Measurements from ENCODE around the gene TECPR2.
A peak's percentile ranks its signal among the peaks of the same experiment; 100 is the strongest.

The TECPR2 gene

DNA sequence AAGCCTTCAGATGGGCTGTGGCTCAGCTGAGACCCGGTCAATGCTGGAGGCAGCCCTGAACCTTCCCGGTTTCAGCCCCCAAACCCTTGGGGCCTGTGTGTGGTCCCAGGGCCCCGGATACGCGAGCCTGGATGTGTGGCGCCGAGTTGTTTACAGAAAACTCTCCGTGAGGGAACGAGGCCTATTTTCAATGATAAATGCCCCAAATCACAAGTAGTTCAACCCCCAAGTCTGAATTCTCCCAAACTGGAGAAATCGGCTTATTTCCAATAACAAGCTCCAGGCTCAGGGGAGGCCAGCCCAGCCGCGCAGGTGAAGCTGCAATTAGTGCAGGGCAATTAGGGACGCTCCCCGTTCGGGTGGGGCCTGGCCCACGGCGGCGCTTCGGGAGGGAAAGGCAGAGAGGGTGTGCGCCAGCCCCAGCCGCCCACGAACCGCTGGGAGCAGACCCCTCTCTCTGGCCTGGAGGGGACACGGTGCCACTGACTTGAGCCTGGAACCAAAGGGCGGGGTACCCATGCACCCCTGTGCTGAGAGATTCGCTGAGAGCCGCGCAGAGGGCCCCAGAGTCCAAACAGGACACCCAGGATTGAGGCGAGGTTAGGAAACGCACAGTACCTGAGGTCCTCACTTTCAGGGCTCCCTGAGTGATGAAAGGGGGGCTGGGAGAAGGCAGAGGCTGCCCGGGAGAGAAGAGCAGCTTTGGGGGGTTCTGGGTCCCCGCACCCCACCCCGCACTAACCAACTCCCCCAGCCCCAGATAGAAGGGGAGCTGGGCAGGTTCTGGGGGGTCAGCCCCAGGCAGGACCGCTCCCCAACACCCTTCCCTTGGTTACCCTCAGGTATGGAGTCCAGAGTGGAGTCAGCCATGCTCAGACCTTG is 161.1 kb downstream of the TECPR2 start (continued):
- no peak for TF ChIP-seq ZNF8 (CRISPR knock-in tag; IDR thresholded peaks at IDR 0.05)
- TF ChIP-seq PPARA (CRISPR knock-in tag; IDR thresholded peaks at IDR 0.05; ENCODE audit: borderline replicate concordance): no peak
- no peak for TF ChIP-seq ESRRG (CRISPR knock-in tag; IDR thresholded peaks at IDR 0.05)
- TF ChIP-seq, protein P1, sequence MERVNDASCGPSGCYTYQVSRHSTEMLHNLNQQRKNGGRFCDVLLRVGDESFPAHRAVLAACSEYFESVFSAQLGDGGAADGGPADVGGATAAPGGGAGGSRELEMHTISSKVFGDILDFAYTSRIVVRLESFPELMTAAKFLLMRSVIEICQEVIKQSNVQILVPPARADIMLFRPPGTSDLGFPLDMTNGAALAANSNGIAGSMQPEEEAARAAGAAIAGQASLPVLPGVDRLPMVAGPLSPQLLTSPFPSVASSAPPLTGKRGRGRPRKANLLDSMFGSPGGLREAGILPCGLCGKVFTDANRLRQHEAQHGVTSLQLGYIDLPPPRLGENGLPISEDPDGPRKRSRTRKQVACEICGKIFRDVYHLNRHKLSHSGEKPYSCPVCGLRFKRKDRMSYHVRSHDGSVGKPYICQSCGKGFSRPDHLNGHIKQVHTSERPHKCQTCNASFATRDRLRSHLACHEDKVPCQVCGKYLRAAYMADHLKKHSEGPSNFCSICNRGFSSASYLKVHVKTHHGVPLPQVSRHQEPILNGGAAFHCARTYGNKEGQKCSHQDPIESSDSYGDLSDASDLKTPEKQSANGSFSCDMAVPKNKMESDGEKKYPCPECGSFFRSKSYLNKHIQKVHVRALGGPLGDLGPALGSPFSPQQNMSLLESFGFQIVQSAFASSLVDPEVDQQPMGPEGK (CRISPR knock-in tag; IDR thresholded peaks at IDR 0.05; ENCODE audit: borderline replicate concordance): no peak
- no peak for TF ChIP-seq OSR1 (CRISPR knock-in tag; IDR thresholded peaks at IDR 0.05)
- TF ChIP-seq CREB5 (CRISPR knock-in tag; IDR thresholded peaks at IDR 0.05; ENCODE audit: low read depth): no peak

DNA sequence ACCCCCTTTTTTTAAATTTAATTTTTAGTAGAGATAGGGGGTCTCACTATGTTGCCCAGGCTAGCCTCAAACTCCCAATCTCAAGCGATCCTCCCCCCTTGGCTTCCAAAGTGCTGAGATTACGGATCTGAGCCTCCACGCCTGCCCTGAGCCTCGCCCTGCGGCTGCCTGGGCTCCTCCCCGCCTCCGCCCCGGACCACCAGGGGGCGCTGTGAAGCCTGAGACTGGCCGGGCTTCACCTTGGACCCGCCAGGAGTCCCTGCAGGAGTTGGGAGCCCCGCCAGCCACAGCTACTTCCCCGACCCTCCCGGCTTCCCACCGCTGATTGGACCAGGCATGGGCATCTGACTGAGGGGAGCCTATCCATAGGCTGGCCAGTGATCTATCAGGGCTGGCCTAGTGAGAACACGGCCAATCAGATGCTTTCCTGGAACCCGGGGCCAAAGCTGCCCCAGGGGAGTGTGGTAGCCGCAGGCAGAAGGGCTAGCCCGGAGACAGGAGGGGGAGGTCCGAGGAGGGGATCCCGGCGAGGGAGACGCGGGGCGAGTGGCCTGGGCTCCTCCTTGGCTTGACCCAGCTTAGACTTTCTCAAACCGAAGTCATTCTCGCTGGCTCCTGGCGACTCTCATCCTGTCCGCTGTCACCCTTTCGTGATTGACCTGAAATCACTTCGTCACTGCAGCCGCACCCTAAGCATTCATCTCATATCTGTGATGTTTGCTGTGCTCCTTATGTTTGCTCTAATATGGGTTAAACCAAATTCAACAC is 161.9 kb downstream of the TECPR2 start:
- ATAC-seq: peak; percentile 99
- no peak for TF ChIP-seq ZNF8 (CRISPR knock-in tag; IDR thresholded peaks at IDR 0.05)

DNA sequence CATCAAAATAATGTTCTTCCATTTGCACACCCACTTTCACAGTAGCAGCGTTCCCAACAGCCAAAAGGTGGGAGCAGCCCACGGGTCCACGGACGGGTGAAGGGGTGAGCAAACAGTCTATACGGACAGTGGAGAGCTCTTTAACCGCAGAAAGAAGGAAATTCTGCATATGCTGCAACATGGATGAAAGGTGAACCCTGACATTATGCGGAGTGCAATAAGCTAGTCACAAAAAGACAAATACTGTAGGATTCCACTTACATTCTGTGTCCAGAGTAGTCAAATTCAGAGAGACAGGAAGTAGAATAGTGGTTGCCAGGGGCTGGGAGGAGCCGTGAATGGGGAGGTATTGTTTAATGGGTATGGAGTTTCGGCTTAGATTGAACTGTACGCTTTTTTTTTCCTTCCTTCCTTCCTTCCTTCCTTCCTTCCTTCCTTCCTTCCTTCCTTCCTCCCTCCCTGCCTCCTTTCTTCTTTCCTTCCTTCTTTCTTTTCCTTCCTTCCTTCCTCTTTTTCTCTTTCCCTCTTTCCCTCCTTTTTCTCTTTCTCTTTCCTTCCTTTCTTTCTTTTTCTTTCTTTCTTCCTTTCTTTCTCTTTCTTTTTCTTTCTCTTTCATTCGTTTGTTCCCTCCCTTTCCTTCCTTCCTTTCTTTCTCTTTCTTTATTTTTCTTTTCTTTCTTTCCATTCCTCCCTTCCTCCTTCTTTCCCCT is 162.6 kb downstream of the TECPR2 start:
- peak; percentile 77 for ATAC-seq
- no peak for TF ChIP-seq ZC3H10 (CRISPR knock-in tag; IDR thresholded peaks at IDR 0.05)
- TF ChIP-seq RARB (CRISPR knock-in tag; IDR thresholded peaks at IDR 0.05): no peak
- no peak for TF ChIP-seq ZNF565 (CRISPR knock-in tag; conservative IDR thresholded peaks at IDR 0.05; ENCODE audit: low read depth)
- no peak for TF ChIP-seq TOX (CRISPR knock-in tag; IDR thresholded peaks at IDR 0.05; ENCODE audit: borderline replicate concordance)
- TF ChIP-seq ZFP30 (CRISPR knock-in tag; IDR thresholded peaks at IDR 0.05): no peak
- no peak for TF ChIP-seq GLIS3 (CRISPR knock-in tag; IDR thresholded peaks at IDR 0.05)
- TF ChIP-seq ZFP3 (CRISPR knock-in tag; IDR thresholded peaks at IDR 0.05): no peak
- TF ChIP-seq TSHZ2 (CRISPR knock-in tag; IDR thresholded peaks at IDR 0.05): no peak
- TF ChIP-seq, protein P1 (CRISPR knock-in tag; IDR thresholded peaks at IDR 0.05; ENCODE audit: borderline replicate concordance): no peak
- TF ChIP-seq ISL1 (CRISPR knock-in tag; IDR thresholded peaks at IDR 0.05): no peak
- TF ChIP-seq BACH2 (CRISPR knock-in tag; IDR thresholded peaks at IDR 0.05; ENCODE audit: borderline replicate concordance): no peak

- TF ChIP-seq, protein P1 (CRISPR knock-in tag; IDR thresholded peaks at IDR 0.05; ENCODE audit: borderline replicate concordance): no peak
- TF ChIP-seq OSR1 (CRISPR knock-in tag; IDR thresholded peaks at IDR 0.05): no peak
- TF ChIP-seq CREB5 (CRISPR knock-in tag; IDR thresholded peaks at IDR 0.05; ENCODE audit: low read depth): no peak
- no peak for TF ChIP-seq GLIS3 (CRISPR knock-in tag; IDR thresholded peaks at IDR 0.05)
- no peak for TF ChIP-seq ZNF70 (CRISPR knock-in tag; IDR thresholded peaks at IDR 0.05)
- no peak for TF ChIP-seq SNAI2 (CRISPR knock-in tag; IDR thresholded peaks at IDR 0.05)
- no peak for TF ChIP-seq CSDC2 (CRISPR knock-in tag; IDR thresholded peaks at IDR 0.05)
- ATAC-seq: no peak
Observed at GRCh38 chr14:102525929-102526497, 163.3 kb downstream of the TECPR2 start.

Measured in SK-N-SH treated with all-trans-retinoic acid at 6 μM for 48 hours (cell line).